Measurements from ENCODE around the gene KCNIP3. TPM values are rescaled to one million over a fixed set of nuclear protein-coding genes. Genes with fewer than 3 reads are reported as not detected.

Gene KCNIP3
- total RNA-seq, 1 donor from 2014 or later, result 0.64 TPM

- Histone ChIP-seq H3K27ac (no peak overlapping the region), H2AFZ (replicated peaks) (no peak overlapping the region), H4K20me1 (ENCODE audit: low read depth) (no peaks in the 10 kb centered on the region), H3K79me2 (ENCODE audit: low read depth) (no peaks in the 10 kb centered on the region), H3K4me3 (no peak overlapping the region), H3K9ac (no peak overlapping the region), H3K4me1 (no peaks in the 10 kb centered on the region), H3K36me3 (no peaks in the 10 kb centered on the region), H3K9me3 (ENCODE audit: low read depth) (no peaks in the 10 kb centered on the region), H3K27me3 (peaks cover 17% of the 10 kb centered on the region), H3K4me2 (no peak overlapping the region), H3F3A (ENCODE audit: low read depth) (no peaks in the 10 kb centered on the region)
- Mint-ChIP-seq H3K27ac (no peak overlapping the region), H3K4me3 (no peak overlapping the region), H3K9me3 (no peaks in the 10 kb centered on the region), H3K27me3 (ENCODE audit: insufficient read depth, low read depth) (peaks cover 4% of the 10 kb centered on the region), H3K36me3 (no peaks in the 10 kb centered on the region), H3K4me1 (peaks cover 8% of the 10 kb centered on the region)
- TF ChIP-seq CTCF (IDR thresholded peaks at IDR 0.05) (peak; percentile 32), EZH2phosphoT487 (IDR thresholded peaks at IDR 0.05) (no peak)
- no peak for DNase-seq (ENCODE audit: low spot score)
Measured at GRCh38 chr2:95392730-95393455, 95.7 kb downstream of the KCNIP3 start.

DNA sequence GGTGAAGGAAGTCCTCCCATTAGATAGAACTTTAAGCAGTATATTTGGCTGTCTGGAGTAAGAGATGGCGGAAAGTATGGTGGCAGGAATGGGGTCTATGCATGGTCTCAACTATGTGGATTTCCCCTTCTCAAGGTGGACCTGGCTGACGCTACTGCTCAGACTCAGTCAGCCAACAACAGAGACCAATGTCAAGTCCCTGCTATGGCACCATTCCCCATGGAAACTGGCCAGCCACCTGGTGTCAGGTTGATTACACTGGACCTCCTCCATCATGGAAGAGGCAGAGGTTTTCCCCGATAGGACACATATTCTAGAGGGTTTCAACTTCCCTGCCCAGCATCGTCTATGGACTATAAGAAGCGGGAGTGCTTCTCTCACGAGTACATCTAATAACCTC, 96.8 kb downstream of the KCNIP3 start:
- Histone ChIP-seq H4K20me1 (ENCODE audit: low read depth) (no peaks in the 10 kb centered on the region), H3K27me3 (peaks cover 7% of the 10 kb centered on the region), H3K36me3 (no peaks in the 10 kb centered on the region), H3K4me2 (no peak overlapping the region), H3K27ac (no peak overlapping the region), H3F3A (ENCODE audit: low read depth) (no peaks in the 10 kb centered on the region), H3K79me2 (ENCODE audit: low read depth) (no peaks in the 10 kb centered on the region), H3K9me3 (ENCODE audit: low read depth) (no peaks in the 10 kb centered on the region), H3K9ac (no peak overlapping the region), H3K4me1 (no peaks in the 10 kb centered on the region), H2AFZ (replicated peaks) (no peak overlapping the region), H3K4me3 (no peak overlapping the region)
- Mint-ChIP-seq H3K27me3 (ENCODE audit: insufficient read depth, low read depth) (peaks cover 2% of the 10 kb centered on the region), H3K4me3 (no peak overlapping the region), H3K36me3 (no peaks in the 10 kb centered on the region), H3K27ac (no peak overlapping the region), H3K4me1 (peaks cover 8% of the 10 kb centered on the region), H3K9me3 (no peaks in the 10 kb centered on the region)
- DNase-seq (ENCODE audit: low spot score), result no peak
- TF ChIP-seq EZH2 (IDR thresholded peaks at IDR 0.05), result no peak
- no peak for TF ChIP-seq CTCF (IDR thresholded peaks at IDR 0.05)
- no peak for TF ChIP-seq EZH2phosphoT487 (IDR thresholded peaks at IDR 0.05)

GRCh38 chr2:95399061-95399460, 101.9 kb downstream of the KCNIP3 start:
- Histone ChIP-seq H3K27ac (no peak overlapping the region), H3K9ac (no peak overlapping the region), H3K4me2 (no peak overlapping the region), H2AFZ (replicated peaks) (no peak overlapping the region), H3K36me3 (no peaks in the 10 kb centered on the region), H3K9me3 (ENCODE audit: low read depth) (no peaks in the 10 kb centered on the region), H3F3A (ENCODE audit: low read depth) (no peaks in the 10 kb centered on the region), H3K79me2 (ENCODE audit: low read depth) (peaks cover 14% of the 10 kb centered on the region), H3K27me3 (peaks cover 14% of the 10 kb centered on the region), H4K20me1 (ENCODE audit: low read depth) (no peaks in the 10 kb centered on the region), H3K4me3 (no peak overlapping the region), H3K4me1 (peaks cover 5% of the 10 kb centered on the region)
- TF ChIP-seq EZH2 (IDR thresholded peaks at IDR 0.05) (no peak), CTCF (IDR thresholded peaks at IDR 0.05) (no peak), EZH2phosphoT487 (IDR thresholded peaks at IDR 0.05) (no peak)
- DNase-seq (ENCODE audit: low spot score), result no peak
- no peak overlapping the region for H3K4me3 Mint-ChIP-seq
- peaks cover 1% of the 10 kb centered on the region for H3K36me3 Mint-ChIP-seq
- peaks cover 23% of the 10 kb centered on the region for H3K4me1 Mint-ChIP-seq
- H3K27me3 Mint-ChIP-seq (ENCODE audit: insufficient read depth, low read depth), result peaks cover 5% of the 10 kb centered on the region
- no peak overlapping the region for H3K27ac Mint-ChIP-seq
- H3K9me3 Mint-ChIP-seq, result no peaks in the 10 kb centered on the region

Measured in neural progenitor cell (in vitro differentiated cells).